ENCODE data around the gene AEN. TPM values are rescaled to one million over a fixed set of nuclear protein-coding genes. Genes with fewer than 3 reads are reported as not detected.

Gene AEN
- total and polyA plus RNA-seq, 8 donors: 1.8 to 35.3 (median 14.3) TPM

DNA sequence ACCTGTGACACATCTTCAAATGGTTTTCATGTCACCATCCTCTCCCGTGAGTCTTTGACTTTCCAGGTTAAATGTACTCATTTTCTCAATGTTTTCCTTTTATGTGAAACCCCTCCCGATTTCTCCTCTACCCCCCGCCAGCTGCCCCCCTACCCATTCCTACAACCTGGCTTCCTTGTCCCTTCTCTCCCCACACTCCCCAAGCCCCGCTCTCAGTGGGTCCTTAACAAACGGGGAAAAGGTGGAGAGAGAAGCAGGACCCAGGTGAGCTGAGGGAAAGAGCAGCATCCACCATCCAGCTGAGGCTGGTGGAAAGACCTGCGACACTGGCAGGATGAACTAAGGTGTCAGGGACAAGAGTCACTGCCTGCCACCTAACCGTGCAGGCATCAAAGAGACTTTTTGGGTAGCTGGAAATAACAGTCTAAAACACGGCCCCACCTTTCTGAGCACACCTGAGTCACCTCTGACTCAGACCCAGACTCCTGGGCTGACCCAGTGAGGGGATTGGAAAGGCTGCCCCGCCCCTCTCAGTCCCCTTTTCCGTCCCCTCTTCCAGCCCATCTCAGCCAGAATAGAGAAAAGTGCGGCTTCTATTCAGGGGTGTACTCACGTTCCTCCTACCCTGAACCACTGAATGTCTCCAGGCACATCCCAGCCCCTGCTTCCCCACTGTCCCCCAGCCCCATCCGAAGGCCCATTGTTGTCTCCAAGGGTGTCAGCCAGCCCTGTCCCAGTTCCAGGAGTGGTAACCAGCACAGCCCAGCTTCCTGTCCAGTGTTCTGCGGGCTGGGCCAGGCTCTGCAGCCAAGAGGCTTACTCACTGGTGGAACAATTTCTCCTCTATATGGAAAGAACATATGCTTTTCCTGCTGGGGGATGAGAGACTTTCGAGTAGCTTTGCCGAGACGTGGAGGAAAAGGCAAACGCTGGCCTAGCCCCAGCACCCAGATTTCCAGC, 38.1 kb downstream of the AEN start:
- intact Hi-C loops (cut with DNase I; ENCODE audit: low total_unique reads): no loop called here
- Histone ChIP-seq H3K36me3 (peaks cover 0 to 16% (median 6%) of the 10 kb centered on the region in 4 donors), H3K27me3 (no peaks in the 10 kb centered on the region), H3K9me3 (no peaks in the 10 kb centered on the region), H3K27ac (peak overlapping the region in 2 of 5 donors; percentile 4 to 62), H3K4me3 (no peak overlapping the region), H3K4me1 (peaks cover 0 to 33% (median 19%) of the 10 kb centered on the region in 4 donors)
- WGBS, 5 donors: 56 to 67% (median 61%) methylated on average over 17 to 18 of the region's 18 CpGs
- TF ChIP-seq POLR2AphosphoS5 (IDR thresholded peaks at IDR 0.05) (no peak), EP300 (IDR thresholded peaks at IDR 0.05) (no peak), POLR2A (IDR thresholded peaks at IDR 0.05) (no peak)
- TF ChIP-seq, protein P1, sequence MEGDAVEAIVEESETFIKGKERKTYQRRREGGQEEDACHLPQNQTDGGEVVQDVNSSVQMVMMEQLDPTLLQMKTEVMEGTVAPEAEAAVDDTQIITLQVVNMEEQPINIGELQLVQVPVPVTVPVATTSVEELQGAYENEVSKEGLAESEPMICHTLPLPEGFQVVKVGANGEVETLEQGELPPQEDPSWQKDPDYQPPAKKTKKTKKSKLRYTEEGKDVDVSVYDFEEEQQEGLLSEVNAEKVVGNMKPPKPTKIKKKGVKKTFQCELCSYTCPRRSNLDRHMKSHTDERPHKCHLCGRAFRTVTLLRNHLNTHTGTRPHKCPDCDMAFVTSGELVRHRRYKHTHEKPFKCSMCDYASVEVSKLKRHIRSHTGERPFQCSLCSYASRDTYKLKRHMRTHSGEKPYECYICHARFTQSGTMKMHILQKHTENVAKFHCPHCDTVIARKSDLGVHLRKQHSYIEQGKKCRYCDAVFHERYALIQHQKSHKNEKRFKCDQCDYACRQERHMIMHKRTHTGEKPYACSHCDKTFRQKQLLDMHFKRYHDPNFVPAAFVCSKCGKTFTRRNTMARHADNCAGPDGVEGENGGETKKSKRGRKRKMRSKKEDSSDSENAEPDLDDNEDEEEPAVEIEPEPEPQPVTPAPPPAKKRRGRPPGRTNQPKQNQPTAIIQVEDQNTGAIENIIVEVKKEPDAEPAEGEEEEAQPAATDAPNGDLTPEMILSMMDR (IDR thresholded peaks at IDR 0.05): no peak
- peak; percentile 34 to 64 for DNase-seq

DNA sequence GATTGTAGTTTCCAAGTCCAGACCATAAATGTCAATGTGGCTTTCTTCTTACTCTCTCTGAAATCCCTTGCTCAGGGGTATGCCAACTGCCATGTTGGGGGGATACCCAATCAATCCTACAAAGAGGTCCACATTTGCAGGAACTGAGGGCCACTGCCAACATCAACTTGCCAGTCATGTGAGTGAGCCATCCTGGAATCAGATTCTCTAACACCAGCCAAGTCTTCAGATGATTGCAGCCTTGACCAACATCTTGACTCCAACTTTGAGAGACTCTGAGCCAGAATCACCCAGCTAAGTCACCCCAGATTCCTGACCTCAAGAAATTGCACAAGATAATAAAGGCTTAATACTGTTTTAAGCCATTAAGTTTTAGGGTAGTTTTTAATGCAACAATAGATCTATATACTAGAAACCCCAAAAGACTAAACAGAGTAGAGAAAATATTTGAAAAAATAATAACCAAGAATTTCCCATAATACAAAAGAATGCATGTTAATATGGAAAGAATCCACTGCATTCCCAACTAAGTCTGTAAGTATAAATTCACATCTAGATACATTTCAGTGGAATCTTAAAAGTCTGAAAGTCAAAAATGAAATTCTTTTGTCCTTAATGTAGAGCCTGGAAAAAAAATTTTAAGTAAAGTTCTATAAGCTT, 40.0 kb downstream of the AEN start:
- Histone ChIP-seq H3K27me3 (no peaks in the 10 kb centered on the region), H3K27ac (no peak overlapping the region), H3K36me3 (no peaks in the 10 kb centered on the region), H3K9me3 (no peaks in the 10 kb centered on the region), H3K4me3 (no peak overlapping the region), H3K4me1 (peaks cover 0 to 33% (median 19%) of the 10 kb centered on the region in 4 donors)
- intact Hi-C loops (cut with DNase I; ENCODE audit: low total_unique reads): no loop called here
- DNase-seq: no peak
- TF ChIP-seq, protein P1 (IDR thresholded peaks at IDR 0.05): no peak
- TF ChIP-seq POLR2A (IDR thresholded peaks at IDR 0.05) (no peak), POLR2AphosphoS5 (IDR thresholded peaks at IDR 0.05) (no peak), EP300 (IDR thresholded peaks at IDR 0.05) (no peak)

DNA sequence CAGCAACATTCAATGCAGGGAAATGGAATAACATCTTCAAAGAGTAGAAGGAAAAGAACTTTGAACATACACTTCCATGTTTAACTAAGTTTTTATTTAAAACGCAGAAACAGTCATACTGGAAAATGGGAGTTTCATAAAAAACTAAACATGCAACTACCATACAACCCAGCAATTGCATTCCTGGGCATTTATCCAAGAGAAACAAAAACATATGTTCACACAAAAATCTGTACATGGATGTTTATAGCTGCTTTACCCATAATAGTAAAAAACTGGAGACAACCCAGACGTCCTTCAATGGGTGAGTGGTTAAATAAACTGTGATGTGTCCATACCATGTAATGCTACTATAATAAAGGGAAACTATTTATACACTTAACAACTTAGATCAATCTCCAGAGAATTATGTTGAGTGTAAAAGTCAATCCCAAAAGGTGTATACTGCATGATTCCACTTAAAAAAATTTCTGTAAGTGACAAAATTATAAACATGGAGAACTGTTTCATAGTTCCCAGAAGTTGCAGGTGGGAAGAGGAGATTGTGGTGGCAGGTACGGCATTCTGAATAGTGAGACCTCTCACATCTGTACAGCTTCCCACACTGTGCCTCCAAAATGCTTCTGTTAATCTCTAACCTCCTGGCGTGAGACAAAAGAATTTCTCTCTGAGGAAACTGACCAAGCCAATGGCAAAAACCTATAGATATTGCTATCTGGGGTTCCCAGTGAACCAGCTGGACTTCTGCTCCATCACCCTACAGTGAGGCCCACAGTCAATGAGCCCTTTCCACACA, 40.8 kb downstream of the AEN start:
- no peaks in the 10 kb centered on the region for H3K36me3 ChIP-seq
- no peak overlapping the region for H3K27ac ChIP-seq
- H3K4me3 ChIP-seq: no peak overlapping the region
- no peaks in the 10 kb centered on the region for H3K27me3 ChIP-seq
- no peaks in the 10 kb centered on the region for H3K9me3 ChIP-seq
- intact Hi-C loops (cut with DNase I; ENCODE audit: low total_unique reads): no loop called here
- no peak for TF ChIP-seq EP300 (IDR thresholded peaks at IDR 0.05)
- 59 to 70% (median 66%) methylated on average over 4 of the region's 4 CpGs for WGBS, 5 donors
- H3K4me1 ChIP-seq: peaks cover 0 to 31% (median 18%) of the 10 kb centered on the region in 4 donors
- DNase-seq: peak in 1 of 2 donors; percentile 44

DNA sequence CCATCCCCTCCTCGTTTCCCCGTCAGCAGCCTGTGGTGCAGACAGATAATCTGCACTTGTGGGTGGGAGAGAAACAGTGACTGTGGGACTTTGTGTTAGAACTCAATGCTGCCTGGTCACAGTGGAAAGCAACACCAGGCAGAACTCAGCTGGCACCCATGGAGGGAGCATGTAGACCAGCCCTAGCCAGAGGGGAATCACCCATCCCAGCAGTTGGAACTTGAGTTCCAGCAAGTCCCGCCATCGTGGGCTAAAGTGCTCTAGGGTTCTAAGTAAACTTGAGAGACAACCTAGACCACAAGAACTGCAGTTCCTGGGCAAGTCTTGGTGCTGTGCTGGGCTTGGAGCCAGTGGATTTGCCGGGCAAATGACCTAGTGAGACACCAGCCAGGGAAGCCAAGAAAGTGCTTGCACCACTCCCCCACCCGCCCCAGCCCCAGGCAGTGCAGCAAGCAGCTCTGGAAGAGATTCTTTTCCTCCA, 42.0 kb downstream of the AEN start:
- Histone ChIP-seq H3K9me3 (no peaks in the 10 kb centered on the region), H3K4me1 (peaks cover 0 to 23% (median 13%) of the 10 kb centered on the region in 4 donors), H3K27ac (no peak overlapping the region), H3K36me3 (no peaks in the 10 kb centered on the region), H3K27me3 (no peaks in the 10 kb centered on the region), H3K4me3 (no peak overlapping the region)
- DNase-seq: peak in 1 of 2 donors; percentile 64
- intact Hi-C loops (cut with DNase I; ENCODE audit: low total_unique reads): no loop called here
- TF ChIP-seq, protein P1 (IDR thresholded peaks at IDR 0.05): no peak
- no peak for TF ChIP-seq POLR2A (IDR thresholded peaks at IDR 0.05)
- TF ChIP-seq POLR2AphosphoS5 (IDR thresholded peaks at IDR 0.05): no peak
- TF ChIP-seq EP300 (IDR thresholded peaks at IDR 0.05): no peak
- 51 to 62% (median 53%) methylated on average over 6 of the region's 6 CpGs for WGBS, 5 donors
